Right ventricle myocardium superior (tissue), 1 donor: Measurements from ENCODE around the gene TOMM34. TPM values are rescaled to one million over a fixed set of nuclear protein-coding genes. Genes with fewer than 3 reads are reported as not detected.

Experiments
- ATAC-seq: fragments of 200-7000 bp; cut with Tn5 transposase; one replicate; pipeline ENCODE4 v1.9.1; 2020; ENCODE audit warnings: mild to moderate bottlenecking; ENCODE audit not compliant: poor library complexity
- DNase-seq: peaks from one replicate; pipeline ENCODE4 v3.0.0-alpha.2; 2020
- intact Hi-C: fragments of 100-400 bp; cut with DNase I; formaldehyde crosslinking; loops from one replicate; pipeline ENCODE4 v1.11.2; 2022
- total RNA-seq: library from RNA; stranded (reverse); fragmentation: NEBNext Ultra II Directional; extraction: Animal tissue kit (Norgen Biotek cat#: 25700); gene quantifications from one replicate; pipeline ENCODE4 v1.2.1, GENCODE V29; 2021
- donor health status: DM: no; HTN: yes; CAD: no; lungs with severe emphysema.

TOMM34 gene
- total RNA-seq, 1 donor from 2014 or later, result 9.3 TPM

DNA sequence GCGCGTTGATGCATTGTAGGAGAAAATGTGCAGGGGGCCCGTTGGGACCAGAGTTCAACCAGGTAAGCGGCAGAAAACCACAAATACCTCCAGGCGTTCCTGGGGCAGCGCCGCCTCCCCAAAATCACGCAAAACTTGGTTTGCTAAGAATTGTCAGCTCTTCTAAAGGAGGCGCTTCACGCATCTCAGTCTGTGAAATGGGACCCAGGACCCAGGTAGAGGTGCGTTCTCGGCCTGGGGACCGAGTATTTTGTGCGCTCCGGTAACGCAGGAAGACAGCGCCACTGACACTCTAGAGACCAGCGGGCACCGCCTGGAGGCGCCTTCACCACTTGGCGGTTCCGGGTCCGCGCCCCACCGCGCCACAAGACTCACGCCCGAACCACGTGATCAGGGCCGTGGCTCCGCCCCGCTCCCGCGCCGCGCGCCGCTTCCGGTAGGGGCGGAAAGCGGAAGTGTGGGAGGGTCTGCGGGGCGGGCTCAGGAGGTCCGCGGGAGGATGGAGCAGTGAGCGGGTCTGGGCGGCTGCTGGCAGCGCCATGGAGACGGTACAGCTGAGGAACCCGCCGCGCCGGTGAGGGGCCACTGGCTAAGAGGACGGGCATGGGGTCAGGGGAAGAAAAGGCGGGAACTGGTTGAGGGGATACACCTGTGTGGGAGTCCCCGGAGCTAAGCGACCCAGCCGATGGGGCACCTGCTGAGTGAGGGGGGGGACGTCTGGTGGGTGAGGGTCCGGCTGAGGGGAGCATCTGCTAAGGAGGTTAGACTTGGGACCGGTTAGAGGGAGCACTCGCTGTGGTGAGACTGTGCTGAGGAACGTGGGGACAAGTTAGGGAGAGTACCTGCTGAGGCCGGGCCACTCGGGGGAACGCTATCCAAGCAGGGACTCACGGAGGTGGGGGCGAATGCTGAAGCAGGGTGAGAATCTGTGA, 6.1 kb upstream of the TOMM34 start, which contains the start of gene STK4:
Gene STK4 (plus strand): TSS at position 483 of the 932 bp plus-strand sequence. CDS start 57 bp downstream, at position 540.
- ATAC-seq, result peak; percentile 99
- intact Hi-C loops, result no loop called here

DNA sequence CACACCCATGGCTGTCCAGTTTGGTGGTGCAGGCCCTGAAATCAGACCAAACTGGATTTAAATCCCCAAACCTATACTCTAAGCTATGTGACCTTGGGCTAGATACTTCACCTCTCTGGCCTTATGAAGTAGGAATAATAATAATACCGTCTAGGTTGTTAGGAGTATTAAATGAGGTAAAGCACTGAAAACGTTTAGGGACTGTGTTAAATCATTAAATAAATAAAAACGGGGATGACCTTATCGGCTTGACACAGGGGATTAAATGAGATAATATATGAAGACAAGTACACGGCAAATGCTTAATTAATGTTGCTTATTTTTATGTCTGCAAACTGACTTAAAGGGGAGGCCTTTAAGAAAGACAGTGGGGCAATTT, 5.4 kb upstream of the TOMM34 start:
- DNase-seq (no peak), ATAC-seq (no peak)
- intact Hi-C loops, result no loop called here

More for the DNA sequence above, 6.1 kb upstream of the TOMM34 start, which contains the start of gene STK4:
- peak; percentile 97 for DNase-seq

GRCh38 chr20:44963325-44964215, 3.4 kb upstream of the TOMM34 start:
- intact Hi-C loops, result no loop called here
- DNase-seq (no peak), ATAC-seq (no peak)

DNA sequence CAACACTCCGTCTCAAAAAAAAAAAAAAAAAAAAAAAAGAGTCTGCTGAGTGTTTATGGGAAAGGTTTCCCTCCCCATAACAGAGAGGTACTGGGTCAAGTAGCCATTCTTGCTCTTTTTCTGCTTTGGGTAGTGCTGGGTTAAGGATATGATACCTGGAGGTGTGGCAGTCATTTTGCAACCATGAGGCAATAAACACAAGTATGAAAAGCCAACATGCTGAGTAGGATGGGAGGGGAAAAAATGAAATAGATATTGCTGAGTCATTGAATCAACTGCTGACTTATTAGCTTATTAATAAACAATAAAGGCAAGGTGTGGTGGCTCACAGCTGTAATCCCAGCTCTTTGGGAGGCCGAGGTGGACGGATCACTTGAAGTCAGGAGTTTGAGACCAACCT, 2.3 kb upstream of the TOMM34 start:
- DNase-seq, result no peak
- intact Hi-C loops, result no loop called here
- no peak for ATAC-seq

GRCh38 chr20:44961870-44962267, 1.7 kb upstream of the TOMM34 start:
- intact Hi-C loops, result no loop called here
- DNase-seq, result no peak
- no peak for ATAC-seq

DNA sequence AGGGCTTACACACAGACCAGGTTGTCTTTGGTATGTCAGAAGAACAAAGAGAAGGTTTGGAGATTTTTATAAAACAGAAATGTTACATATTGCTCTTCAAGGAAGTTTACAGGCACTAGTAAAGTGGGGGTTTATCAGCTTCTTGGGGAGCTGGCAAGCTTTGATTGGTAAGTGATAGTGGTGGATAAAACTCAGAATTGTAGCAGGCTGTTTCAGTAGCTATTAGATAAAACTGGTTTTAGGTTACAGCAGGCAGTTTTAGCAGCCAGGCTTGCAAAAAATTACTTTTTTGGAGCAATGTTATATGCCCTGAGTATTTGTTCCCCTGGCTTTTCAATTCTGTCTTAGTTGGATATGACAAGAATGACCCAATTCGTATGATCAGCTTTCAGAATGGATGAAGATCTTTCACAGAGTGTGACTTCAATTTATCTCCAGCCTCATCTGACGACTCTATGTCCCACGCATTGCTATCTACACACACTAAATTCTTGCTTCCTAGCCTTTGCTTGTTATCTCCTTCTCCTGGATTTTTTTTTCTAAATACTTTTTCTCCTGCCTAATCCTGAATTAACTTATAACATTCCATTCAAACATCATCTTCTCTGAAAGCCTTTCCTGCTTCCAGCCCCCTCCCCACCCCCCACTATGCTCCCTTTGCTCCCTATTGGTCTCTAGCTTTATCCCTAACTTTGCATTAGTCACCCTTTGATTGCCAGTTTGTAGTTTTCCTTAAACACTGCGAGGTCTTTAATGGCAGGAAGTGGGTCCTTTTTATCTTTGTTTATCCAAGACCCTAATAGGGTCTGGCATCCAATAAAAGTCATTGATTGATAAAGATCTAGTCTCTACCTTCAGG, 1.0 kb upstream of the TOMM34 start:
- intact Hi-C loops, result no loop called here
- DNase-seq, result no peak
- no peak for ATAC-seq

DNA sequence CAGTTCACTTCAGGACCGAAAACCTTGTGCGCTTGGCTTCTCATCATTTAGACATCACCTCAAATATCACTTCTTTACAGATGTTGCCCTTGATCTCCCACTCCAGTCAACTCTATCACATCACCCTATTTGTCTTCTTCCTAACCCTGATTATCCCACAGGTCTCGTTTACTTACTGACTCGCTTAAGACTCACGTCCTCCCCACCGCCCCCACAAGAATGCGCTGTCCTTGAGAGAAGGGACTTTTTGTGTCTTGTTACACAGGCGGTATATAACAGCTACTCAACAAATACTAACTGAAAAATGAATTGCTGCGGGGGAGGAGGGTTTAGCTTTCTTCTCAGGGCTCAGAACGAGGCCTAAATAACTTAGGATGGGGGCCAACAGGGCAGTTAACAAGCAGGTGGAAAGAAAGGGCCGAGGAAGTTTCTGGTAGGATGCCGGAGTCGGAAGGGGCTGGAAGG, 527 bp downstream of the TOMM34 start:
- intact Hi-C loops, result no loop called here

GRCh38 chr20:44959082-44959637, 1.0 kb downstream of the TOMM34 start:
- intact Hi-C loops, result no loop called here
- no peak for DNase-seq
- ATAC-seq, result no peak

More for the DNA sequence above, 527 bp downstream of the TOMM34 start:
- peak; percentile 50 for ATAC-seq
- no peak for DNase-seq

DNA sequence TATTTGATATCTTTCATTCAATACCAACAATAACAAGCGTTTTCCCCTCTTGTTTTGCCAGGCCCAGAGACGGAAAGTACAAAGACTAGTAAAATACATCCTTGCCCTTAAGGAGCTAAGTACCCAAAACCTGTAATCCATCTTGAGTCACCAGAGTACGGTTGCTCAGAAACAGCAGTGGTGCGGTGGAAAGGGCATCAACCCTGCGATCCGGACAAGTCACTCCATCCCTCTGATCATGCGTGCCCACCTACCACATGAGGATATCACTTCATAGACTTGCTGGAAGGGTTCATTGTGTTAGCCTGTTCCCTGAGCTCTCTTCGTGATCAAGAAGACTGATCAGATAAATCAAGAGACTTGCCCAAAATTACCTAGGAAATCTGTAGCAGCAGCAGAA, 1.9 kb downstream of the TOMM34 start:
- DNase-seq (no peak), ATAC-seq (no peak)
- intact Hi-C loops, result no loop called here

- intact Hi-C loops, result no loop called here
- DNase-seq, result no peak
- no peak for ATAC-seq
These were observed 3.8 kb downstream of the TOMM34 start for GRCh38 chr20:44956410-44956809.

DNA sequence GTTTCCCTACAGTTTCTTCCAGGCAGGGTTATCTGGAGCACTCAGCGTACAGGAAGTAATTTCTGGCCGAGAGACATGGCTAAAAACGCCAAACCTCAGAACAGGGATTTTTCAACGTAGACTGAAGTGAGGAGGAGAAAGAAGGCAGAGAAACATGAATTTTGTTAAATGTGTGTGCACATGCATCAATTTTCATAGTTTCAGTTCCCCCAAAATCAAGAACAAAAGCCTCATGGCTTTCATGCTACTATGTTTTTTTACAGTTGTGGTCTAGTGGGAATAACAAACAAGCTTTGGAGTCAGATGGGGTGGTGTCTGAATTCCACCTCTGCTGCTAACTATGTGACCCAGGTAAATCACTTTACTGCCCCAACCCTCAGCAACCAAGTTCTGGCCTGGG, 4.9 kb downstream of the TOMM34 start:
- ATAC-seq (no peak), DNase-seq (no peak)
- intact Hi-C loops, result no loop called here

GRCh38 chr20:44954211-44954610, 6.0 kb downstream of the TOMM34 start:
- intact Hi-C loops, result no loop called here
- ATAC-seq (no peak), DNase-seq (no peak)

GRCh38 chr20:44952731-44953130, 7.5 kb downstream of the TOMM34 start:
- intact Hi-C loops, result no loop called here

GRCh38 chr20:44950368-44950767, 9.8 kb downstream of the TOMM34 start:
- DNase-seq (no peak), ATAC-seq (no peak)
- intact Hi-C loops, result no loop called here

More at GRCh38 chr20:44952731-44953130, 7.5 kb downstream of the TOMM34 start:
- ATAC-seq, result no peak
- no peak for DNase-seq

DNA sequence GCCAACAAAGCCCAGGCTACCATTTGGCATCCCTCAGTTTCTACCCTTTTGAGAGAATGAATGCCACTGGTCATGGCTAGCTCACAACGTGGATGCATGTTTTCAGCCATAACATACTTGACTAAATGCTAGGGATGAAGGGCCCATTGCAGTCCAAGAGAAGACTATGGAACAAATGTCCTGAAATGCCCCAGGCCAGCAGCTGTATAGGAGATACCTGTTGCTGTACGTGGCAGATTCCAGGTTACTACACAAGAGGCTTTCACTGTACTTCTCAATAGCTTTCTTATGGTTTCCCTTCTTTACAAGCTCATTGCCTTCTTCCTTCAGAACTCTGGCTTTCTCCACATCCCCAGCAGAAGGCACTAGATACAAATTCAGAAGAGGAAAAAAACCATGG, 11.7 kb downstream of the TOMM34 start:
- intact Hi-C loops, result no loop called here
- ATAC-seq (no peak), DNase-seq (no peak)

- DNase-seq (no peak), ATAC-seq (no peak)
- intact Hi-C loops, result no loop called here
These were observed 12.1 kb downstream of the TOMM34 start for GRCh38 chr20:44948107-44948506.

- ATAC-seq (no peak), DNase-seq (no peak)
- intact Hi-C loops, result no loop called here
These were observed 13.8 kb downstream of the TOMM34 start for GRCh38 chr20:44946271-44946852.

- intact Hi-C loops, result no loop called here
- DNase-seq (no peak), ATAC-seq (peak; percentile 64)
These were observed 14.9 kb downstream of the TOMM34 start for GRCh38 chr20:44945261-44945660.
